Fibroblast of skin of back (primary cell): ENCODE data around the gene L3MBTL4.
"Not testable (repeated sequence)": the region's sequence is repeated elsewhere in the genome, so short reads cannot be mapped to it uniquely, and the experiment has no call there.

Source experiments
- DNase-seq: peaks from one replicate; pipeline ENCODE4 v3.0.0-alpha.2; 2013

L3MBTL4 gene

DNA sequence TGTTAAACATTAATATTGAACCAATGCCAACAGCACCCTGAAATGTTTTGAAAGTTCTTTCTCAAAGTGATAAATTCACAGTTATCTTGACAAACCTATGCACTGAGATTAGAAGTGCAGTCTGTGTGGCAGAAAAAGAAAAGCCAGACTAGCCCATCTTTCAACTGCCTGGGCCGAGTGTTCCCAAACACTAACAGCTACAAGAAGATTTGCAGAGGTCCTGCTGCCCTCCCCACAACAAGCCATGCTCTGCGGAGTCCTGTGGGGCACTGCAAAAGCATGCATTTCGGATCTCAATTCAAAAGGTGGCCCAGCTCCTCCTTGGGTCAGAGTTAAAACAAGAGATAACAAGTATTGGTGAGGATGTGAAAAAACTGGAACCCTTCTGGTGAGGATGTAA, 311.0 kb downstream of the L3MBTL4 start:
- DNase-seq, result no peak

DNA sequence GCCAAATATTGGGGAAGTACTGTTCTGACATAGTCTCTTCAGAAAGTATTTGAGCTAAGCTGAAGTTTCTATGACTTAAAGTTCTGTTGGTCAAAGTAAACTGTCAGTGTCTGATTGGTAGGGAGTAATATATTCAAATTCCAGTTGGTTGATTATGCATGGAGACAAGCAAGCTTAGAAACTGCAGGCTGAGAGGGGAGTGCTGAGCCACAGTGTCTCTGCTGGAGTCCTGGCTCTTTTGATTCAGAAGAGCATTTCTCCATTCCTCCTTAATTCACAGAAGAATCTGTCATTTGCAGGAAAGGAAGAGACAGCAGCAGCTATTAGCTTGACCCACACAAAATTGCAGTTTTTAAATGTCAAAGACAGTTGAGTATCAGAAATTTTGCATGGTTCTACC, 318.0 kb downstream of the L3MBTL4 start:
- DNase-seq, result no peak

DNA sequence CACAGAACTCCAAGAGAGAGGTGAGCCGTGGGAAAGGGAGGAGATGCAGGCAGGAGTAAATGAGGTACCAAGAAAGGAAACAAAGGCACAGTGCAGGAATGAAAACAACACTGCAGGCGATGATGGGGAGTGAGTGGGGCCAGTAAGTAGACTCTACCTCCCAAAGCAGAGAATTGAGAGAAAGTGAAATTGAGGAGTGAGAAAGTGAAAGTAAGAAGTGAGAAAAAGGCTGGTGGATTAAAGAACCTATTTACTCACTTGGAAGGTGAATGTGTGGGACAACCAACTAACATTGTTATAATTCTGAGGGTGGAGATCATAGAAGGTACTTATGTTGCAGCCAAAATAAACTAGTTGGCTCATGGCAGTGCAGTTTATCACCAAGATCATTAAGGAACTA, 326.3 kb downstream of the L3MBTL4 start:
- no peak for DNase-seq

DNA sequence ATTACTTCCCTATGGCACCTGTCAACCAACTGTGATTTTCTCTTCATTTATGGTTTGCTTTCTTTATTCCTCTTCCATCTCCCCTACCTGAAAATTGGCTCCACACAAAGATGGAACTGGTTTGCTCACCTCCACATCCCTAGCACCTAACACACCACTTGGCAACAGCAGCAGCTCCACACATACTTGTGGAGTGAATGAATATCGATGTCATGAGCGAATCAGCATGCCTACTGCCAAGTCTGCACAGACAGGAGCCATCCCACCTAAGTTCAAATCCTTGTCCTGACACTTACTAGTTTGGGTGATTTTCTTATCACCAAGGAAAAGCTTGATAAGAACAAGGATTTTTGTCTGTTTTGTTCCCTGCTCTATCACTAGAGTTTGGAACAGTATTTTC, 328.0 kb downstream of the L3MBTL4 start:
- DNase-seq, result no peak

DNA sequence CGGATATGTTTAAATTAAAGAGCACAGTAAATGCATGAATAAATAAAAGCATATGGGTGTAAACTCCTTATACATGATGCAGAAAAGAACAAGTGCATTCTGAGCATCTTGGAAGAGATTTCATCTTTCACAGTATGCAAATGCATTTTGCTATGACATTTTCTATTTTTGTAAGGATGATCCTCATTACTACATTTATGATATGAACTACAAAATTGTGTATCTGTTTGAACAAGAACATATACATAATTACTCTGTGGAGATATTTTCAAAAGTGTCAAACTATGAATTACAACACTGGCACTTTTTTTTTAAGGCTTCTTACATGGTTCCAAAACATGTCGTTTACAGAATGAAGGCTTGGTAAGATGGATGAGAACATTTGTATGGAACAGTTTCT, 335.3 kb downstream of the L3MBTL4 start:
- no peak for DNase-seq

DNA sequence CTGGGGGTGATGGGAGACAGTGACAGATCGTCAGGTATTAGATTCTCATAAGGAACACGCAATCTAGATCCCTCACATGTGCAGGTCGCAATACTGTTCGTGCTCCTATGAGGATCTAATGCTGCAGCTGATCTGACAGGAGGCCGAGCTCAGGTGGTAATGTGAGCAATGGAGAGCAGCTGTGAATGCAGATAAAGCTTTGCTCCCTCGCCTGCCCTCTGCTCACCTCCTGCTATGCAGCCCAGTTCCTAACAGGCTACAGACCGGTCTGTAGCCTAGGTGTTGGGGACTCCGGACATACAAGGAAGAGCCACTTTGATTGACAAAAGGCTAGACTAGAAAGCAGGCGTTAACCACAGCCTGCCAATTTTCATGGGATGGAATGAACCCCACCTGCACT, 335.8 kb downstream of the L3MBTL4 start:
- no peak for DNase-seq

DNA sequence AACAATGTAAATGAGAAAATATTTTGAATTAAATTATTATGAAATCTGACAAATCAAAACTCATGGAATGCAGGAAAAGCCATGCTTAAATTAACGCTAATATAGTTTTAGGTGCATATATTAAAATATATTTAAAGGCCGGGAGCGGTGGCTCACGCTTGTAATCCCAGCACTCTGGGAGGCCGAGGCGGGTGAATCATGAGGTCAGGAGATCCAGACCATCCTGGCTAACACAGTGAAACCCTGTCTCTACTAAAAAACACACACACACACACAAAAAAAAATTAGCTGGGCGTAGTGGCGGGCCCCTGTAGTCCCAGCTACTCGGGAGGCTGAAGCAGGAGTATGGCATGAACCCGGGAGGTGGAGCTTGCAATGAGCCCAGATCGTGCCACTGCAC, 342.3 kb downstream of the L3MBTL4 start:
- not testable (repeated sequence) for DNase-seq

DNA sequence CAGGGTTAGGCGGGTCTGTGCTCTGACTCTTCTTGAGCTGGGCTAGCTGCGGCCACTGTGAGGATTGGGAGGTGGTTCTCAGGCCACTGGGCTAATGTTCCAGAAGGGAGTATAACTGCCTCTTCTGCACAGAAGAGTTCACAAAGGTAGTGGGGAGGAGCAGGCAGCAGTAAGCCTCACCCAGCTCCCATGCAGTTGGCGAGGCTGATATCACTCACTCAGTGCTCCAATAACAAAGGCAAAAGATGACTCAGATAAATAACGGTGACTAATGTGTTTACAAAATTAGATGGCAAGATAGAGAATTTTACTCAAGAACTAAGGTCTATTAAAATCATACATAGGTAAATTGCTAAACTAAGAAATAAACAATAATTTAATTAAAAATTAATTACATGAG, 345.2 kb downstream of the L3MBTL4 start:
- DNase-seq, result peak; percentile 26

DNA sequence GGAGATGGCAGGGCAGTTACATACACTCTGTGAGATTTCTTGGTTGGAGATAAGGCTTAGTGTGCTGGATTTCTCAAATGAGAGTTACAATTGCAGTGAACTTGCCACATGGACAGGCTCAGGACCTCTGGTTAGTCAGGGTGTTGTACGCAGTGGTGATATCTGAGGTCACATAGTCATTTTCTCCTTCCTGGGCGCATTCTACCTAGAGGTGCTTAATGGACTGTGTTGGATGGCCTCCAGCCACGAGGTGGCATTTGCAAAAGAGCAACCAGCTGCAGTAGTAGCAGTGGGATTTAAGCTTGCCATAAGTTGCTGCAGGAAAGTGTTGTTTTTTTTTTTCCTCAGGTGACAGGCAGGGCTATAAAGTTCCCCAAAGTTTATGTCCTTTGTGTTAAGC, 345.6 kb downstream of the L3MBTL4 start:
- DNase-seq, result no peak

DNA sequence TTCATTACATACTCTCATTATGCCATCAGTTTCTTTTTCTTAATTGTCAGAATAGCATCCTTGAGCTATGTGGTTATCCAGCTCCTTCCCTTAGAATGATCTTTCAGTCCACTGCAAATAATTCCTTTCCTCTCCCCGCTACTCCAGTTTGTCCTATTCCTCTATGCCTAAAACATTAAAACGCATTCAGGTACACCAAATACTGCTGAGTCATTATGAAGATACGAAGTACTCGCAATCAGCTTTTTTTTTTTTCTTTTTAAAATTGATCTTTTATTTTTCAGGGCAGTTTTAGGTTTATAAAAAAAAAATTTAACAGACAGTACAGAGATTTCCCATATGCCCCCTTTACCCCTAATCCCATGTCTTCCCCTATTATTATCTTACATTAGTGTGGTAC, 354.6 kb downstream of the L3MBTL4 start:
- DNase-seq, result no peak

DNA sequence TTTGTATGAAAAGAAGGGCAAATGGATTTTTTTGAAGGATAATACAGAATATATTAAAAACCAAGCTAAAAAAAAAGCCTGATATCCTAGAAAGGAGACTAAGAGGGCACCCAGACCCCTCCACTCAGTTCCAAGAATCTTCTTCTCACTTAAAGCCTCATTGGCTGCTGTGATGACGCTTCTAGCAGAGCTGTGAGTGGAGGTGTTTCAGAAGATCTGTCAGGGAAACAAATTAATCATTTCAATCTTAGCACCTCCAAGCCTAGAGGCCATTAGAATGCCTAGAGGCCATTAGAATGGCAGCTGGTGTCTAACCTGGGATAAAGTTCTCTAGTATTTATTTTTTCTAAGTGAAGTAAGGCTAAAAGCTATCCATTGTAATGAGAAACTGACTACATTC, 355.2 kb downstream of the L3MBTL4 start:
- no peak for DNase-seq

DNA sequence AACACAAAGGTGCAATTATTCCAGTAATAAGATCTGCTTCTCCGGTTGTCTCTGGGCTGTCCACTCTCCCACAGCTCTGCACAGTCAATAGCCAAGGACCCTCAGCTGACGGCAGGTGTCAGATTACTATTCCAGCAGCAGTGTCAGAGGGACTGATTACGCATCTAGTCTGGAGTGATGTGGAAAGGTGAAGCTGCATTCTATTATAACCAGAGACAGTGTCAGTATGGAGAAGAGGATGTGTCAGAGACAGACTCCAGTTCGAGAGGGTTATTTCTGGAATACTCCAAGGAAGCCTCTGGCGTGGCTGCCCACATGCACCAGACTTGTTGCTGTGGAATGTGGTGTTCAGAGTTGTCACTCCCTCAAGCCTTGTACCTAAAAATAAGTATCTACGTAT, 355.8 kb downstream of the L3MBTL4 start:
- peak; percentile 79 for DNase-seq

DNA sequence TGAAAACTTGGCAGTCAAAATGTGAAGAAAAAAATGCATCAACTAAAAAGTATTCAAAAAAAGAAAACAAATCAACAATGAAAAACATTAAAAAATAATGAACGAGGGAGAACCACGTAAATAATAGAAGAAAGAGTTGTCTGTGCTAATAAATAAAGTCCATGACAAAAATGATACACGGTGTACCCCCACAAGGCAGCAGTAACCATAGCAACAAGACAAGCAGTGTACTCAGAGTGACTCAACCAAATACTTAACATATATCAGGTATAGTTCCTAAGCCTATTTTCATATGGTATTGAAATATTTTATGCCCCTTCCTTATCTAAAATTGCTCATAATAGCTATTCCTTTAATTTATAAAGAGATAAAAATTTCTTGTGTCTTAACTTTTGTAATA, 357.1 kb downstream of the L3MBTL4 start:
- DNase-seq, result peak; percentile 49

DNA sequence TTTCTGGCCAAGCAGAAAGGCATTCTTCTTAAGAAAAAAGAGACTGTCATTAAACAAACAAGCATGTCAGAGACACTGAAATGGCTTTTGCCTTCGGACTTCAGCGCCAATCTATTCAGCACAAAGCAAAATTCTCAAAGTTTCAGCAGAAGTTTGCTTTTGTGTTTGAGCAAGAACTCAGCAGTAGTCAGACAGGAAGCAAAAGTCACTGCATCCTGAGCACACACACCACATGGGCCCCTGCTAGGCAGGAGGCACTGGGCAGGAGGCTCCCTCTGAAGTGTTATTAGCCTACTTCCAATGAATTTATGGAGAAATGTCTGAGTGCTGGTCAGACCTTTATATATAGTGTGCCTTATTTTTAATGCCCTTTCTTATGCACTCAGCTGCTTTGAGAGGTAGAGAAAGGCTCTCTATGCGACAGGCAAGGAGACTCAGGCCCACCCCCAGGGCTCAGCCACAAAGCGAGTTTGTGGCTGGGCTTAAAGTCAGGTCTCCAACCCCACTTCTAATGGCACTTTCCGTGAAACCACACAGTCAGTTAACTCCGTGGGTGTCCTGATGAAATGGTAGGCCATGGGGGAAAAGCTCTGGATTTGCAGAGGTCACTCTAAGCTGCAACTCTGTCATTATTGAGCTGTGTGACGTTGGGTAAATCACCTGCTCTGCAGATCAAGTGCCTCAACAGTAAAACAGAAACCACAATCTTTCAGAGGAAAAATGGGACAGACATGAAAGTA, 358.4 kb downstream of the L3MBTL4 start:
- peak; percentile 79 for DNase-seq

DNA sequence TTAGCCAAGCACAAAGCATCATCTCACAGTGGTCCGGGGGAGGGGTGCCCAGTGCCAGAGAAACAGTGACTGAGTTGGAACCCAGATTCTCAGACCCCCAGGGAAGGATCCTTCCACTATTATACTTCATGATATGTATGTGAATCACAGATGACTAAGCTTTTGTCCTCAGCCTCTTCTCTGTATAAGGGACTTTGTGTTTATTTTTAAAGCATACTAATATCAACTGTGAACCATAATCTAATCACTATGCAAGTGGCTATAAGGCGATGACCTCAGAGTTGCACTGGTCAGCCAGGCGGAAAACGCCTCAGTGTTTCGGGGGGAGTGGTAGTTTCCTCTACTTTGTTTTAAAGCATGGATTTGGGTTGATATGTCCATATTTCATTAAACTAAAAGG, 359.0 kb downstream of the L3MBTL4 start:
- DNase-seq, result peak; percentile 93

DNA sequence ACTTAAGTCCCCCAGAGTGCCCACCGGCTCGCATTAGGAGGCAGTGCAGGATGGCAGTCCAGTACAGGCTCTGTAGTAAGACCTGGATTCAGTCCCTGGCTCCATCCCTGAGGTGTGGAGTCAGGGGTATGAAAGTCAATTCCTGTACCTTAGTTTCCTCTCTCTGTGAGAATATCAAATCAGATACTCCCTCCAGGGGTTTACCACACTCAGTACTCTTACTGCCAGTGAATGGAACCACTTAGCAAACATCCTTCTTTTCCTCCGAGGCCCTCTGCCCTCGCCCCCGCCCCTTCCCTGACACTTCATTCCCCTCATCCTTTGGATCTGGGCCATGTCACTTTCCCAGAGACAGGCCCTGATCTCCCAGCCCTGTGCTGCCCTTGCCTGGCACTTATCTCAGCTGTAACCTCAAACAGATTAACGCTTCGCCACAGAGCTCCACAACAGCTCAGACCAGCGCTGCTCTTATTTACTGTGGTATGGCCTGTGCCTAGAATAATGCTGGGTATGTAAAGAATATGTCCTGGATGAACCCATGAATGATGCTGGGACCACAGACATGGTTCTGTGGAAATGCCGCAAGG, 360.4 kb downstream of the L3MBTL4 start:
- DNase-seq, result no peak

DNA sequence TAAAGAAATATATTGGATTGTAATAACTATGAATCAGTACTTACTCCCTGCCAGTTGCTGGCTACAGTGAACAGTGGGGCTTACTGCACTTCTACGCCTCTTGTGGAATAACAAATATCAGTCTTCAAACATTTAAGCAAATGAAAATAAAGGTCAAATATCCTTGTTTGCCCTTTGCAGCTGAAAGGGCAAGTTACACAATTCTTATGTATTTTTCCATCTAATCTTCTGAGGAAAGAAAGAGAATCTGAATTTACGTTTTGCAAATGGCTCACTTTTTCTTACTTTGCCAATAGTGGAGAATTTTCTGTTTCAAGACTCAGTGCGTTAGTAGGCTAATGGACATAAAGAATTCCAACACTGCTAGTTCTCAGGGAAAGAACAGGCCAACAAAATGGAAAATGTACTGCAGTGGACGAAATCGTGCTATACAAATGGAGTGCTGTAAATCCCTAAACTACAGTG, 362.2 kb downstream of the L3MBTL4 start:
- DNase-seq, result no peak

DNA sequence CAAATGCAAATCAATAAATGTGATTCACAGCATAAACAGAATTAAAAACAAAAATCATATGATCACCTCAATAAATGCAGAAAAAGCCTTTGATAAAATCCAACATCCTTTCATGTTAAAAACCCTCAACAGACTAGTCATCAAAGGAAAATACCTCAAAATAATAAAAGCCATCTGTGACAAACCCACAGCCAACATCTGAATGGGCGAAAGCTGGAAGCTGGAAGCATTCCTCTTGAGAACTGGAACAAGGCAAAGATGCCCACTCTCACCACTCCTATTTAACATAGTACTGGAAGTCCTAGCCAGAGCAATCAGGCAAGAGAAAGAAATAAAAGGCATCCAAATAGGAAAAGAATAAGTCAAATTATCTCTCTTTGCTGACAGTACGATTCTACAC, 367.1 kb downstream of the L3MBTL4 start:
- peak; percentile 27 for DNase-seq

DNA sequence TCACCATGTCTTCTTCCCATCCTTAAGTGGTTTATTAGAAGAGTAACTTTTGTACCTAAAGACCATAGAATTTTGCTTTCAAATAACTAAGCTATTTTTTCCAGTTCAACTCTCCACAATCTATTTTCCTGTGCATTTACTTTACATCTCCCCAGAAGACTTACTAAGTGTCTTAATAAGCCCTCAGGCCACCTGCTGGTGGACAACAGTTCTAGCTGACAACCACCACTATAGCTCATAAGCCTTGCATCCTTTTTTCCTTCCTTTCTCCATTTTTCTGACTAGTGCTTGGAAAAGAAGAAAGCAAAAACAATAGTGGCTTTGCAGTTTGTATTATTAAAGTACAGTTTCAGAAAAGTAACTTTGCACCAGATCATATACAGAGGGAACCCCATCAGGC, 369.9 kb downstream of the L3MBTL4 start:
- DNase-seq, result peak; percentile 16

DNA sequence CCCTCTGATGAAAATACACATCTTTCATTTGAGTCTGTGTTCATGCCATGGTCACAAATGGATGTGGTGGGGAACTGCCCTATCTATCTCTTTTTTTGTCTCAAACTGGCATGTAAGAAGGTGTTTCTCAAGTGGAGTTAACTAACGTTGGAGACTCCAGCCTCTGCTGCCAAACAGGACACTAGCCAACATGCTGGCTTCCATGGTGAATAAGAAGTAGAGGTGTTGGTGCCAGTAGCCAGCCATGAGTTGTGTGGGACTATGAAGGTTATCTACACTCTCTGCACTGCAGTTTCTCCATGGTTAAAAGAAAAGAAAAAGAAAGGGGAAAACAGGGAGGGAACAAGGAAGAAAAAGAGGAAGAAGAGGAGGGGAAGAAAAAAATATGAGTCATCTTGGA, 370.4 kb downstream of the L3MBTL4 start:
- DNase-seq, result no peak

DNA sequence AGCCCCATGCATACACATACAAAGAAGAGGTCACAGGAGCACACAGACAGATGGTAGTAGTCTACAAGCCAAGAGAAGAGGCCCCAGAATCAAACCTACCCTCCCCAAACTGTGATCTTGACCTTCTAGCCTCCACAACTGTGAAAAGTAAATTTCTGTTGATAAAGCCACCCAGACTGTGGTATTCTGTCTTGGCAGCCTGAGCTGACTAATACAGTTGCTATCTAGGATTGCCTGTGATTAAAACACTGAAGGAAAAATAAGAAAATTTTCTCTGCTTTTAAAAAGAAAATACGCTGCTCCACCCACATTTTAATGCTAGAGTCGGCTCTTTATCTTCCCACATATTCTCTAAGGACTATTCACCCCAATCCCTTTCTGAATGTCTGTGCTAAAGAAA, 375.7 kb downstream of the L3MBTL4 start:
- DNase-seq, result peak; percentile 74

DNA sequence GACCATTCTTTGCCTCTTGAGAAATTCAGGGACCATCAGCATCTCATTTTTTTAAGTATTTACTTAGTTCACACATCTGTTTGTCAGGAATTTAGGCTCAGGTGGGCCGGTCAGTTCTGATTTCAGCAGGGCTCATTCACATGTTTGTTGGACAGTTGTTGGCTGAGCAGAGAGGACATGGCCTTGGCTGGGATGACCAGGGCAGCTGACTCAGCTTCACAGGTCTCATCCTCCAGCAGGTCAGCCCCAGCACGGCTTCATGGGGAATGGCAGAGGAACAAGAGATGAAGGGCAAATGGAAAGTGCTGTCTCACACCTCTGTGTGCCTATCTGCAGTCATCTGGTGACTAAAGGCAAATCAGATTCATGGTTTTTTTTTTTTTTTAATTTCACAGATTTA, 383.3 kb downstream of the L3MBTL4 start:
- no peak for DNase-seq

DNA sequence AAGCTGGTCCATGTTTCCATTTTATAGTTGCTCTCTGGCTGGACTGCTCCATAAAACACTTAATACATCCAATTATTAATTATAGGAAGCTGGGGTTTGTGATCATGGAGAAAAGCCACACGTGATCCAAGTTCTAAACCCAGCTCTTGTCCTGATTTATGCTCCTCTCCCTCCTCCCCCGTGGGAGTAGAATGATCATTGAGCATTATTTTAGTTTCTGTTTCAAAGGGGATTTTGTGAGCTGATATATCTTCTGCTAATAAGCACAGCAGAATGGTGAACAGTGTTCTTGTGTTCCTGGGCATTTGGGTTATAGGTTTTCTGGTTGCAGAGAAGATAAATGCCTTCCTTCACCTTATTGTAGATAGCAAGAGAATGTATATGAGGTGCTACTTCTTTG, 383.7 kb downstream of the L3MBTL4 start:
- DNase-seq, result no peak

DNA sequence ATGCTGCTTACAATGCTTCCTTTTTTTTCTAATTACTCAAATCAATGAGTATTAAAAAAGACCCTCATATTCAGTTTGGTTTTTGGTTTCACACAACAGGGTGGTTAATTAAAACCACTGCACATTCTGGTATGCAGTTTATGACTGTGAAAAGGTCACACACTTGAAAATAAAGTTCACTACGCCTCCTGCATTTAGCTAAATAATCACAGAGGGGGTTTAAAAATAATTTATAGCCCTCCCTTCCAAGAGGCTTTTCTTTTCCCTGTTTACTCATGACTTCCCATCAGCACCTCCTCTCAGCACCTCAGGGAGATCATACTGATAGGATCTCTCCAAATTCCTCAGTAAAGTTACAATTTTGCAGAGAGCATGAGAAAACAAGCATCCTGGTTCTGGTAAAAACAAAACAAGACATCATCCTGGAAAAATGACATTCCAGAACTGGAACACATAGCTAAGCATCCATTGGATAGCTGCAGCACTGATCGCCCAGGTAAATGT, 389.9 kb downstream of the L3MBTL4 start:
- DNase-seq, result no peak
